NCI-H345 (cell line): ENCODE data around the gene TEX48.

ENCODE experiments used
- DNase-seq: peaks from one replicate; lab custom pipeline; 2025; lab: John Stamatoyannopoulos, UW

The TEX48 gene

DNA sequence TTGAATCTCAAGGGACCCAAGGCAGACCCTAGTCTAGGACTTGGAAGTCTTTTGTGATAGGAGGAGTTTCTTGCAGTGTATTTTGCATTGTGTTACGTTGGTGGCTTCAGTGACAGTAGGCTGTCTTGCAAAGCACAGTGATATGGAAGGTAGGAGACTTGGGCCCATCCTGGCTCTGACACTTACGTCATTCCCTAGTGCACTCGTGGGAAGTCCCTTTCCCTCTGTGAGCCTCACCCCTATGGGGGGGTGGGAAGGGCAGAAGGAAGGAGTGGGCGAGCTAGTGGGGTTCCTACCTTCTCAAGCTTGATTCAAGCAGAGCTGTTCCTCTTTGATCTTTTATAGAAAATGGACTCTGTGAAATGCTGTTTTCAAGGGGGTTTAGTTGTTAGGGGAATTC lies 15.1 kb downstream of the TEX48 start:
- DNase-seq: no peak

DNA sequence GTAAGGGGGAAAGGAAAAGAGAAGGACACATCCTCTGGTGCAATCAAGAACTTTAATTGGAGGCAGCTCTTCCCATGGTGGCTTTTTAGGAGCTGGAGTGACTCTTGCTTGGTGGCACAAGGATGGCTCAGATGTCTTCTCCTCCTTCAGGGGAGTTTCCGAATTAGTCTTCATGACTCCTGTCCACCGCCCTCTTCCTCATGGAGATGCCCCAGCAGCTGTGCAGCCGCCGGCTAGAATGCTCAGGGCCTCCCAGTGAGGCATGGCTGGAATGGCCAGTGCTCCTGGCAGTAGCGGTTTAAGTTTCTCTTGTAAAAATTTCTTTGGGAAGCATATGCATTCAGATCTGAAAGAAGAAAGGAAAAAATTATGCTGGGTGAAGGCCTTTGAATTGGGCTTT lies 15.6 kb downstream of the TEX48 start:
- no peak for DNase-seq

DNA sequence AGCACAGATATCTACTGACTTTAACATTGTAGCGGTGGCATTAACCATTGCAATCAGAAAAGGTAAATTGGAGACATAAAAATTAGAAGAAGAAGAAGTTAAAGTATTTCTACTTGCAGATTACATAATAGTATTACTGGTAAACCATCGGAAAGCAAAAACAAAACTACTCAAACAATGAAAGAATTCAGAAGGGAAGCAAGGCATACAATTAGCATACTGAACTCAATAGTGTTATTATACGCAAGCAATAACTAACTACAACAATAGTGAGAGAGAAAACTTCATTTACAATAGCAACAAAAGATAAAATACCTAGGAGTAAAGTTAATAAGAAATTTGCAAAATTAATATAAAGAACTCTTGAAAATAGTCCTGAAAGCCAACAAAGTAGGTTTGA lies 17.8 kb downstream of the TEX48 start:
- no peak for DNase-seq

DNA sequence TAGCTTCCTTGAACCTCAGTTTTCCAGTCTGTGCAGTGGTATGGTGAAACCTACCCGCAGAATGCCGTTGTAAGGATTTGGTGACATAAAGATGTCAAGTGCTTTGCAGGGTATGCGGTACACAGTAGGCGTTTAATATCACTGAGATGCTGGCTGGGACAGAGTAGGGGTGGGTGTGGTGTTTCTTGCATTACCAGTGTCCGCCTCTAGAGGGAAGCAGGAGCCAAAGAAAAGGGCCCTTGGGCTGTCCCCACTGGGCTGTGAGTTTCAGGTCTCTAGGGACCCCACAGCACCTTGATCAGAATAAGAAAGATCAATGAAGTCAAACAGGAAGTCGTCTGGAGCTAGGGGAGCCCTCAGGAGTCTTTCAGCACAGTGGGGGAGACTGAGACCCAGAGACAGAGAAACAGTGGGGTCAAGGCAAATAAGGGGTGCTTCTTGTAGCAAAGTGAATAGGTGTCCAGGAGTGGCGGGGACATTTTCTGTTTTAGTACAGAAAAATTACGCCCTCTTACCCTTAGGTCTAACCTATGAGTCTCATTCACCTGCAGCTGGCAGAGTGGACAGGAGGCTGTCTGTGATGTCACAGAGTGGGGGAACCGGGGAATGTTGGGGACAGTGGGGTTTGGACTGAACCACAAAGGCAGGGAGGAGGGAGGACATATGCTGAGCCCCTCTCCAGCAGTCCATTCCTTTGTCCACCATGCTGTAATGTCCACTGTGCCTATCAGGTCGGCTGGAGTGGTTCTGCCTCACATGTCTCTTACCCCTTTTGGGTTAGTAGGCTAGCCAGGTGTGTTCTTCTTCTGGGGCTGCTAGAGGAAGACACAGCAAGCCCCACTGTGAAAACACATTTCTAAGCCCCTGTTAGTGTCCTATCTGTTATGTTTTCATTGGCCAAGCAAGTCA lies 19.7 kb downstream of the TEX48 start:
- DNase-seq: peak; percentile 57

DNA sequence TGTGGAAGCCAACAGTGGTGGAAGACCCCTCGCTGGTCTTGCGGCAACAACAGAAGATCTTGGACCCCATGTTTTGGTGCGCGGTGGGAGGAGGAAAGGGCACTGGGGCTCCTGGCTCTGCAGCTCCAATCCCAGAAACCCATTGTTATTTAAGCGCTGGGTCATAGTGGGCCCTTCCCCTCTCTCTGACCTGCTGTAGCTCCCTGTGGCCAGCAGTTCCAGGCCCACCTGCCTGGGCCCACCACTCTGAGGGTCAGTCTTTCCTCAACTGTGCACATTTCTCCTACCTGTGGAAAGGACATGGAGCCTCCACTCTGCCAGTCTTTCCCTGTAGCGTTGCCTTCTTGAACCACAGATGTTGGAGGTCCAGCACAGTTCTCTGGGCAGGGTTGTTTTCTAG lies 24.3 kb downstream of the TEX48 start, which contains the start of gene TEX53:
Gene TEX53, minus strand, starts transcription at position 101 of the 400 bp plus-strand sequence. Its CDS starts 31 bp downstream, at position 70.
- no peak for DNase-seq

DNA sequence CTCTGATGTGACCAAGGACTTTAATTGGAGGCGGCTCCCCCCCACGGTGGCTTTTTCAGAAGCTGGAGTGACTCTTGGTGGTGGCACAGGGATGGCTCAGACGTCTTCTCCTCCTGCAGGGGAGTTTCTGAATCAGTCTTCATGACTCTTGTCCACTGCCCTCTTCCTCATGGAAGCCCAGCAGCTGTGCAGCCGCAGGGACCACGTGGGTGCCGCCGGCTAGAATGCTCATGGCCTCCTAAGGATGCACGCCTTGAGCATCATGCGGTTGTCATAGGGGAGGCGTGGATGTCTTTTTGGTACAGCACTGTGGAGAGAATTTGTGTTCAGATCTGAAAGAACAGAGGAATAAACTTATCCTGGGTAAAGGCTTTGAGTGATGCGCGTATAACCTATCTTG lies 25.7 kb downstream of the TEX48 start:
- no peak for DNase-seq

DNA sequence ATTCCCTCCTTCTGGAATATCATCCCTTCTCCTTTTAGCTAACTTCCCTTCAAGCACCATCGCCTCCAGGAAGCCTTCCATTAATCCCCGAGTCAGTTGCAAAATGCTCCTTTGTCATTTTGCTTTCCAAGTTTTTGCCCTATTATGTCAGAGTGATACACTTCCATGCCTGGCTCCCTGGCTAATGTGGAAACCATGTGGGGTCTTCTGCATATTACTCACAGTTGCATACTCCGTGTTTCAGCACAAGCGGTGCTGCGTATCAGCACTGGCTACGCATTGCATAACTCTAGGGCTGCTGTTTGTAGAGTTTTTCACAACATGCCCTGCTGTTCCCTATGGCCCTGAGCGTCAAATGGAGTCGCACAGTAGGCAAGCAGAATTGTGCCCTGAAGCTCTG lies 26.3 kb downstream of the TEX48 start:
- DNase-seq: no peak

DNA sequence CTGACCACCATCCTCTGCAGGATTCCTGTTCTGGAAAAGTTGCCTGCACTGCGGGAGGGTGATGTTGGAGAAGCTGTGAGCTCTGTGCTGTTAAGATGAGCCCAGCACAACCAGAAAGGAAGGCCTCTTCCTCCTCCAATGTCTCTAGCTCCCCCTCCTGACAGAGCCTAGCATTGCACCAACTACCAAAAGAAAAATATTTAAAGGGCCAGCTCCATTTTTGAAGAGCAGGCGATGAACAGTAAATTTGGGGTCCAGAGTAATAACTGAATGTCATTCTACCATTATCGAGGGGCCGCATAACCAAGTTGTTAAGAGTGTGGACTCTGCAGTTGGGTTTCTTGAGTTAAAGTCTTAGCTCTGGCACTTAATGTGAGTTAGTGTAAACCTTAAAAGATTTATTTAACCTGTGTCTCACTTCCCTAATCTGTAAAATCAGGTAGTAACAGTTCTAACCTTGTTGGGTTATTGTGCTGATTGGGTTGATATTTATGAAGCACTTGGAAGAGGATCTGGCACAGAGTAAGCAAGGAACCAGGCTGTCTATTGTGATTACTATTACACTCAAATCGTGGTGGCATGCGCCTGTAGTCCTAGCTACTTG lies 28.3 kb downstream of the TEX48 start:
- DNase-seq: peak; percentile 62

DNA sequence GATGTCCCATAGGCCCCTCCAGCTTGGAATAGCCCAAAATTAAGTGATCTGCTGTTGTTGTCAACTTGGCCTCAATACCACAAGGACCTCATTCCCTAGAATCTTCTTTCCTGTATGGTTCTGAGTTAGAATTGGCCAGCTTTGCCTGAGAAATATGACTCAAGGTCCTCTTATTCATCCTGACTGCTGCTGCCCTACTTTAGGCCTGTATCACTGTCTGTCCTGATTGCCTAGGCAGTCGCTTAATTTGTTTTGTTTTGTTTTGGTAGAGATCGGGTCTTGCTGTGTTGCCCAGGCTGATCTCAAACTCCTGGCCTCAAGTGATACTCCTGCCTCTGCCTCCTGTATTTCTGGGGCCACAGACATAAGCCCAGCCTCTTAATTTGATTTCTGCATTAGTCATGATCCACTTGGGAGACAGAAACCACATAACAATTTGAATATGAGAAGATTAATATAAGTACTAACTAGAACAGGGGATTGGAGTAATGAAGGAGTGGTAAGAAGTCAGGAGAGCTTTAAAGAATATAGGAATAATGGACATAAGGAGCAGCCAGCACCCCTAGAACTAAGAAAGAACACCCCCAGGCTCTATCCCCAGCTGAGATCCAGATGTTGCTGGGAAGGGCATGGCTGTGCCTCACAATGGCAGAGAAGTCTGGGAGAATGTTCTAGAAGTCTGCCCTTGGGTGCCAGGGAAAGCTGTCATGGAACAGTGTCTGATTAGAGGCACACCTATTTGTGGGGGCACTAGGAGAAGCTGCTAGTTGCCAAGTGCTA lies 29.0 kb downstream of the TEX48 start:
- no peak for DNase-seq

DNA sequence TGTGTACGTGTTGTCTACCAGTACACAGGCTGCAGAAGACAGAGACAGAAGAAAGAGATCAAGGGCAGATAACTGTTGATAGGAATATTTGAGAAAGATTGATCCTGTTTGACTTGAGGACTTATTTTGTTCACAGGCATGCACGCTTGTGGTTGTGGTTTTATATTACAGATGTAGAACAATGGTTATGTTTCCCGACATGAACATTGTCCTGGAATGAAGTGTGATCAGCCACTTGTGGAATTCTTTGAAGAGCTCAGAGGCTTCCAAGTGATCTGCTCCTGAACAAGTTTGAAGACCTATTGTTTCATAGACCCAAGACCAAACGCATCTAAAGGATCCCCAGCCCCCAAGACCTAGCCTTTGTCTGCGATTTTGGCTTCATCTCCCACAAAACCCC lies 38.1 kb downstream of the TEX48 start:
- no peak for DNase-seq

DNA sequence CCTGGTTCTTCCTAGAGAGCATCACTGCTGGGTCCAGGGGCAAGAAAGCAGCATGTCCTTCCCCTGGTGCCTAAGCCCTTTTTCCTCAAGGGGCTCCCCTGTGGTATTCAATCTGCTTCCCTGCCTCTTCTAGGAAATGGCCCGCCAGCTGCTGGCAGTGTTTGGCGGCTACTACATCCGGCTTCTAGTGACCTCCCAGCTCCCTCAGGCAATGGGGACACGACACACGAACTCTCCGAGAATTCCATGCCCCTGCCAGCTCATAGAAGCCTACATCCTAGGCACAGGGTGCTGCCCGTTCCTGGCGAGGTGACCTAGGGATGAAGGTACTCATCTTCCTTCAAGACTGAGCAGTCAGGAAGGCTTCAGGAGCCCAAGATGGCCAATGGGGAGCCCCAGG lies 39.0 kb downstream of the TEX48 start:
- DNase-seq: no peak

DNA sequence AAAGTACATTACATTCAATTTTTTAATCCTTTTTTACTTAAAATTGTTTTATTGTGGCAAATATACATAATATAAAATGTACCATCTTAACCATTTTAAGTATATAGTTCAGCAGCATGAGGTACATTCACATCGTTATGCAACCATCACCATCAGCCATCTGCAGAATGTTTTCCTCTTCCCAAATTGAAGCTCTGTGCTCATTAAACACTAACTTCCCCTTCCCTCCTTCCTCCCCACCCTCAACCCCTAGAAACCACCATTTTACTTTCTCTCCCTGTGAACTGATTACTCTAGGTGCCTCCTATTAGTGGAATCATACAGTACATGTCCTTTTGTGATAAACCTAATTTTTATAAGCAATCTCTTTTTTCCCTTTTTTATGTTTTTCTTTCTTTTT lies 40.0 kb downstream of the TEX48 start:
- DNase-seq: no peak

DNA sequence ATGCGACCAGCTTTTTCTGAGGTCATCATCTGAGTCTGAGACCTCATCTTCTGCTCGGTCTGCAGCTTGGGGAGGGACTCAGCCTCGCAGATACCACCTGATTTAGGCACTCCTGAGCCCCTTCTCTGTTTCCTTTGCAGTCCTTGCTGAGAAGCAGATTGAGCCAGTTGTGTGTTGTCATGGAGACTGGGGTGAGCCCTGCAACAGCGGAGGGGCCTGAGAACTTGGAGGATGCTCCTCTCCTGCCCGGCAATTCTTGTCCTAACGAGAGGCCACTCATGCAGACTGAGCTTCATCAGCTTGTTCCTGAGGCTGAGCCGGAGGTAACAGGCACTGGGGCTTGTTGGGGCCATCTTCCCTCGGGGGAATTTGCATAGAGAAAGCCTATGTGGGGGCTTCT lies 43.6 kb downstream of the TEX48 start:
- DNase-seq: no peak

DNA sequence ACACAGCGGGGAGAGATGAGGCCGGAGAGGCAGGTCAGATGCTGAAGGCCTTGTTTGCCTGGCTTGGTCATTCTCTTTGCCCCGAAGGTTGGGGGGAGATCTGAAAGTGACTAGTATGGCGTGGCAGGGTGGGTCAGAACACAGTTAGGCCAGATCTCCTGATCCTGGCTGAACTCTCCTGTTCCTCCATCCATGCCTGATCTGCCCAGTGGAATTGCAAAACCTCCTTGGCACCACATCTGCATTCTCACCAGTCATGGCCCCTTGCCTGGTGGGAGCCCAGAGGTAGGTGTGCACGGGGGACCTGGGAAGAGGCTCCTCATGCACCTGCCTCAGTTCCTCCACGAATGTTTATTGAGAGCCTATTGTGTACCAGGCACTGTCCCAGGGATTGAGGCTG lies 47.6 kb downstream of the TEX48 start:
- no peak for DNase-seq

DNA sequence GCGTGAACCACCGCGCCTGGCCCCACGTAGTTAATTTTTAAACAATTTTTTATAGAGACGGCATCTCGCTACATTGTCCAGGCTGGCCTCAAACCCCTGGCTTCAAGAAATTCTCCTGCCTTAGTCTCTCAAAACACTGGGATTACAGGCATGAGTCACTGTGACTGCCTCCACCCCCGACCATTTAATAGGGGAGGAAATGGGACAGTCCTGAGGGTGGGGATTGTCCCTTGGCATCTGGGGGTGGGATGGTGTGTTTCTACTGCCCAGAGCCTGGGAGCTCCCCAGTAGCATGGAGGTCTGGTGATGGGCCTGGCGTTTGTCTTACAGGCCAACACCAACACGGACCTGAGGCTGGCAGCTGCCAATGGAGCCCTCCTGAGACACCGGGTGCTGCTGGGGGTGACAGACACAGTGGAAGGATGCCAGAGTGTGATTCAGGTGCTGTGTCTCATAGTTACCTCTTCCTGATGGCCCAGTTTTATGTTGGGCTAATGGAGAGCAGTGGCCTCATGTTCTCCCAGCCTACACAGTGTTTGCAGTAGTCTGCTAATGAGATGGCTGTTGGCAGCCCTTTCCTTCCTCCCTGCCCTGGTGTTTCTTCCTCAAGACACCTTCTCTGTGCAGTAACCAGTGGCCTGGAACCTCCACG lies 48.4 kb downstream of the TEX48 start:
- DNase-seq: no peak

DNA sequence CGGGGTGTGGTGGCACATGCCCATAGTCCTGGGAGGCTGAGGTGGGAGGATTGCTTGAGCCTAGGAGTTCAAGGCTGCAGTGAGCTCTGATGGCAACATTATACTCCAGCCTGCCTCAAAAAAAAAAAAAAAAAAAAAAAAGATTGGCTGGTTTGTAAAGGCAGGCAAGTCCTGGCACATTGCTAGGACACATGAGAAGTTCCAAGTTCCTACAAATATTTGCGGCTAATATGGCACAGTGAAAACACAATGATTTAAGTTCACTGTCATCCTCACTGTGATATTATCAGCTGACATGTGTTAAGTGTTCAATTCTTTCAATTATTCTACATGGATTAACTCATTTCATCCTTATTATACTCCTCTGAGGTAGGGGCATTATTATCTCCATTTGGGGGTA lies 50.8 kb downstream of the TEX48 start:
- DNase-seq: no peak

DNA sequence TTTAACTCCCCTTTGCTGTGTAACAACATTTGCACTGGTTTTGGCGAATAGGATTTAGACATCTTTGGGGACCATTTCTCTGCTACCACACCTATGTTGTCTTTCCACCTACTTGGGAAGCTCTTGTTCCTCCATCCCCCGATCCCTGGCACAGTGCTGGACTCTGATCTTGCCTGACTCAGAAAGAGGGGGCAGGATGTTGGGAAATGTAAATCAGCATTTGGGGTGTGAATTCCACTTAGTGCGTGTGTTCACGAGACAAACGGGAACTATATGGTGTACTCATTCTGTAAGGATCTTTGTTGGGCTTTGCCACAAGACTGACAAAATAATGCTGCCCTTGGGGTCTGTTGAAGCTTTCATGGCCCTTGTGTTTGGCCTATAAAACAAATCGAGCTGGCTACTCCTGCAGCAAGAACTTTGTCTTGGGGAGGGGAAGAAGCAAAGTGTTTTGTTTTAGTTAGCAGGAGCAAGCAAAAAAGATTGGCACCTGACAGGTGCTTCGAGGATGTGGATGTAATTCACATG lies 52.4 kb downstream of the TEX48 start:
- DNase-seq: no peak

DNA sequence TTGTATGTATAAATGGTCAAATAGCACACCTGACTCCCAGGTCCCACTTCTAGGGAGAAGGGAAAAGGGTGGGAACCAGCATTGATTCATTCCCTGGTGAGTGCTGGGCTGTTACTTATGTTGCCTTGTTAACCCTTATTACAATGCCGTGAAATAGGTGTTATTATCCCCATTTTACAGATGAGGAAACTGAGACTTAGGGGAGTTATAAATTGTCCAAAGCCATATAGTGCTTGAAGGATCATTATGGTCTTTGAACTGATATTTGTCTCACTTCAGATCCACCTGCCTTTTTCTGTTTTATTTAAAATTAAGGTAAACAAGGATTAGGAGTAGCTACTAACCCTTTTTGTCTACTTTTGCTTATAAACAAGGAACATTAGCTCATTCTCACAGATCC lies 54.4 kb downstream of the TEX48 start:
- DNase-seq: no peak

DNA sequence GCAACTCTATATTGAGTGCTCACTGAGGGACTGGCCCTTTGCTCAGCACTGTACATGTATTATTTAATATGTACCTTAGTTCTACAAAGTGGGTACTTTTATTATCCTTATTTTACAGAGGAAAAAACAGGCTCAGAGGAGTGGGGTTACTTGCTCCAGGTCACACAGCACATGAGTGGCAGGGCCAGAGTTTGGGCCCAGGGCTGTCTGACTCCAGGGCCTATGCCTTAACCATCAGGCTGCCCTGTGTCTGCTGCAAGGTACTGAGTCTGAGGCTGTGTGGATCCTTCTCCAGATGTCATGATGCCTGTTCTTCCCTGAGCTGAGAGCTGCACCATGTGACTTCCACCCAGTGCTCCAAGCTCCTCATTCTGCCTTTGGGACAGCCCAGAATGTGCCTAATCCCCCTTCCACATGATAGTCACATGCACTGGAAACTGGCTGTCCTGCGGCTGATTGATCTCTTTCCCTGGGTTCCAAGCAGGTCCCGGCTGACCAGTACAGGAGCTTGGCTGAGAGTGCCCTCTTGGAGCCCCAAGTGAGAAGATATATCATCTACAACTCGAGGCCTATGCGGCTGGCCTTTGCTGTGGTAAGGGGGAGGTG lies 55.5 kb downstream of the TEX48 start:
- no peak for DNase-seq

DNA sequence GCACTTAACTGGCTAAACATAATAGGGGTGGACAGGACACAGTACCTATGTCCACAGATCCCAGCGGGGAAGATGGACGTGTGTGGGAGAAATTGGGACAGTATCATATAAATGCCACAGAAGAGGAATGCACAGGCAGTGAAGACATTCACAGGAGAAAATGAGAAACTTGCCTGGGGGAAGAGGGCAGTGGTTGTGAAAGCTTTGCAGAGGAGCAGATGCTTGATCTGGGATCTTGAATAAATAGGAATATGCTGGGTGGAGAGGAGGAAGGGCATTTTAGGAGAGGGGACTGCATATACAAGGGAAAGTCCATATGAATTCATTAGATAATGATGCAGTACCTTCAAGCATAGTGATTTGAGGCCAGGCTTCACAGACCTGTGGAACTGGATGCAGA lies 57.3 kb downstream of the TEX48 start:
- DNase-seq: no peak

DNA sequence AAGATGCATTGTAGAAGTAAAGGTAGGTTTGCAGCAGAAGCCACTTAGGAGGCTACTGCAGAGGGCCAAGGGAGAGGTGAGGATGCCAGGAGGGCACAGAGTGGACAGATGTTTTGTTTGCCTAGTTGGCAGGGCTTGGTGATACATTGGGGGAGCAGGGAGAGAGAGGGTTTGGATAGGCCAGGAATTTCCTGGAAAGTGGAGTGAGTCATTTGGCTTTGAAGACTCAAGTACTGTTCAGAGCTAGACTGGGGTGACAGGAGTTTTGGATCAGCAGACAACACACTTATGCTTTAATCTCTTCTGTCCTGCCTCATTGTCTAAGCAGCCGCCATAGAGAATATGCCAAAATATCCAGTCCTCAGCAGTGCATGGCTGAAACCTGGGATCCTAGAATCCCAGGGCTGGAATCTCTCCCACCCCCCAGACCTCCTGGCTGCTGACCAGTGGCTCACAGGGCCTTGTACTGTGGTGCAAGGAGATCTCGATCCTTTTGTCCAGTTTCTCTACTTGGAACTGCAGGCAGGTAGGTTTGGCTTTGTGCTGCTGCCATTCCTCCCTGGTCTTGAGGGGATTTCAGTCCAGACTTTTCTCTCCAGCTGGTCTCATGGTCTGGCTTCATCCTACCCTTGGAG lies 59.9 kb downstream of the TEX48 start:
- DNase-seq: no peak
